SK-N-SH treated with all-trans-retinoic acid at 6 μM for 48 hours (cell line): ENCODE results near the gene PRKCE.

Source experiments
- CREB5 ChIP-seq: fragments of 250-450 bp; sonication (Bioruptor Pico); IDR thresholded peaks from 2 replicates; pipeline ENCODE4 v1.5.1; 2020; ENCODE audit warnings: low read depth, mild to moderate bottlenecking, moderate library complexity
- ESRRG ChIP-seq: fragments of 250-450 bp; sonication (Bioruptor Pico); IDR thresholded peaks from 2 replicates; pipeline ENCODE4 v1.6.1; 2021; ENCODE audit warnings: mild to moderate bottlenecking
- PATZ1 ChIP-seq: fragments of 250-450 bp; sonication (Bioruptor Pico); IDR thresholded peaks from 2 replicates; pipeline ENCODE4 v1.8.0; 2020; ENCODE audit warnings: mild to moderate bottlenecking, moderate library complexity, borderline replicate concordance
- SNAI2 ChIP-seq: fragments of 250-450 bp; sonication (Bioruptor Pico); IDR thresholded peaks from 2 replicates; pipeline ENCODE4 v1.5.0; 2020; ENCODE audit warnings: mild to moderate bottlenecking, moderate library complexity
- TSHZ2 ChIP-seq: fragments of 250-450 bp; sonication (Bioruptor Pico); IDR thresholded peaks from 2 replicates; pipeline ENCODE4 v1.5.0; 2020; ENCODE audit warnings: mild to moderate bottlenecking, moderate library complexity
- ZNF565 ChIP-seq: fragments of 450-650 bp; formaldehyde crosslinking; conservative IDR thresholded peaks from 2 replicates; pipeline ENCODE4 v1.5.0; 2020; ENCODE audit warnings: low read depth, mild to moderate bottlenecking, moderate library complexity
- ZNF70 ChIP-seq: fragments of 450-650 bp; formaldehyde crosslinking; IDR thresholded peaks from 2 replicates; pipeline ENCODE4 v1.5.0; 2020; ENCODE audit warnings: mild to moderate bottlenecking, moderate library complexity

GRCh38 chr2:46175419-46175818 lies 523.9 kb downstream of the PRKCE start:
- TF ChIP-seq PATZ1 (CRISPR knock-in tag): no peak
- no peak for TF ChIP-seq CREB5 (CRISPR knock-in tag)
- no peak for TF ChIP-seq ESRRG (CRISPR knock-in tag)
- TF ChIP-seq TSHZ2 (CRISPR knock-in tag): no peak
- TF ChIP-seq SNAI2 (CRISPR knock-in tag): no peak
- TF ChIP-seq ZNF70 (CRISPR knock-in tag): no peak
- TF ChIP-seq ZNF565: no peak
